Breast epithelium (tissue), 3 donors: ENCODE data around the gene OSBPL6.

ENCODE experiments used
- POLR2A ChIP-seq: fragments of 450-650 bp; IDR thresholded peaks from one replicate; pipeline ENCODE4 v1.6.1; 2016; ENCODE audit warnings: antibody characterized with exemption, mild to moderate bottlenecking, moderate library complexity
- POLR2AphosphoS5 ChIP-seq, 3 donors: sonication (generic); formaldehyde crosslinking; IDR thresholded peaks; one replicate each; pipeline ENCODE4 v1.6.1; 2017; ENCODE audit warnings: antibody characterized with exemption in 3 of 3
- TF ChIP-seq, protein P1 (sequence below), 3 donors: fragments of 450-650 bp; IDR thresholded peaks; one replicate each; pipeline ENCODE4 v1.5.1; 2016 to 2017; ENCODE audit warnings: antibody characterized with exemption in 3 of 3, mild to moderate bottlenecking in 3 of 3, moderate library complexity in 3 of 3

GRCh38 chr2:178322068-178322467 lies 127.8 kb downstream of the OSBPL6 start:
- TF ChIP-seq, protein P1, sequence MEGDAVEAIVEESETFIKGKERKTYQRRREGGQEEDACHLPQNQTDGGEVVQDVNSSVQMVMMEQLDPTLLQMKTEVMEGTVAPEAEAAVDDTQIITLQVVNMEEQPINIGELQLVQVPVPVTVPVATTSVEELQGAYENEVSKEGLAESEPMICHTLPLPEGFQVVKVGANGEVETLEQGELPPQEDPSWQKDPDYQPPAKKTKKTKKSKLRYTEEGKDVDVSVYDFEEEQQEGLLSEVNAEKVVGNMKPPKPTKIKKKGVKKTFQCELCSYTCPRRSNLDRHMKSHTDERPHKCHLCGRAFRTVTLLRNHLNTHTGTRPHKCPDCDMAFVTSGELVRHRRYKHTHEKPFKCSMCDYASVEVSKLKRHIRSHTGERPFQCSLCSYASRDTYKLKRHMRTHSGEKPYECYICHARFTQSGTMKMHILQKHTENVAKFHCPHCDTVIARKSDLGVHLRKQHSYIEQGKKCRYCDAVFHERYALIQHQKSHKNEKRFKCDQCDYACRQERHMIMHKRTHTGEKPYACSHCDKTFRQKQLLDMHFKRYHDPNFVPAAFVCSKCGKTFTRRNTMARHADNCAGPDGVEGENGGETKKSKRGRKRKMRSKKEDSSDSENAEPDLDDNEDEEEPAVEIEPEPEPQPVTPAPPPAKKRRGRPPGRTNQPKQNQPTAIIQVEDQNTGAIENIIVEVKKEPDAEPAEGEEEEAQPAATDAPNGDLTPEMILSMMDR (IDR thresholded peaks at IDR 0.05), result no peak
- no peak for TF ChIP-seq POLR2A
- TF ChIP-seq POLR2AphosphoS5 (IDR thresholded peaks at IDR 0.05), result no peak
